Endothelial cell (in vitro differentiated cells): ENCODE measurements around the gene PAK2. TPM values are rescaled to one million over a fixed set of nuclear protein-coding genes. Genes with fewer than 3 reads are reported as not detected.
A peak's percentile ranks its signal among the peaks of the same experiment; 100 is the strongest.

Experiments
- DNase-seq: peaks from one replicate; pipeline ENCODE4 v3.0.0; 2021; ENCODE audit warnings: low spot score
- H3K27ac Mint-ChIP-seq: one replicate; pipeline ENCODE4 v1.8.0; 2021; ENCODE audit warnings: mixed read lengths, inconsistent platforms; ENCODE audit not compliant: unreplicated experiment
- H3K27me3 Mint-ChIP-seq: one replicate; pipeline ENCODE4 v1.8.0; 2021; ENCODE audit warnings: mild to moderate bottlenecking, moderate library complexity, mixed read lengths, inconsistent platforms; ENCODE audit not compliant: unreplicated experiment
- H3K36me3 Mint-ChIP-seq: one replicate; pipeline ENCODE4 v1.8.0; 2021; ENCODE audit warnings: mild to moderate bottlenecking, low read depth, mixed read lengths, inconsistent platforms; ENCODE audit not compliant: unreplicated experiment
- H3K4me1 Mint-ChIP-seq: one replicate; pipeline ENCODE4 v1.8.0; 2021; ENCODE audit warnings: mild to moderate bottlenecking, mixed read lengths, inconsistent platforms; ENCODE audit not compliant: unreplicated experiment
- H3K4me3 Mint-ChIP-seq: one replicate; pipeline ENCODE4 v1.8.0; 2021; ENCODE audit warnings: mild to moderate bottlenecking, mixed read lengths, inconsistent platforms; ENCODE audit not compliant: unreplicated experiment
- H3K9me3 Mint-ChIP-seq: one replicate; pipeline ENCODE4 v1.8.0; 2021; ENCODE audit warnings: mixed read lengths, inconsistent platforms; ENCODE audit not compliant: unreplicated experiment
- total RNA-seq: library from RNA; stranded (reverse); fragmentation: NEBNext Ultra II Directional; extraction: Animal tissue kit (Norgen Biotek cat#: 25700); gene quantifications from one replicate; pipeline ENCODE4 v1.2.1, GENCODE V29; 2021; ENCODE audit not compliant: unreplicated experiment
- TF ChIP-seq, protein P1 (sequence below): fragments of 200-600 bp; sonication (generic); IDR thresholded peaks from one replicate; pipeline ENCODE4 v1.5.0; 2021; ENCODE audit warnings: antibody characterized with exemption; ENCODE audit not compliant: unreplicated experiment

The PAK2 gene
- total RNA-seq, 1 donor from 2014 or later, result 116 TPM

DNA sequence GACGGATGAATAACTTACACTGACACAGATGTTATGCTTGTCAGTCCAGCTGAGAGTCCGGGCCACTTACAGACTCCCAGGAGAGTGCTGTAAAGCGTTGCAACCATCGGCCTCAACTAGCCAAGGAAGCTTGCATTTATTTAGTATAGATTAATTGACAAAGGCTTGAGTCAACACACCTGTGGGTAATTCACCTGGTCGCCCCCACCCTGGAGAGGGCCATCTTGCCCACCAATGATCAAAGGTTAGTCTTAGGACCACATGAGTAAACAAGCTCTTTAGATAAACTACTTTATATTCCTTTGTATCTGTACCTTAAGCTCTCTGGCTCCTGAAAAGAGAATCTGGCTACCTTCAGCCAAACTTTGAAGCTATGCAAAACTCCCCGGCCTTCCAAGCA is 51.0 kb downstream of the PAK2 start:
- H3K9me3 Mint-ChIP-seq, result no peaks in the 10 kb centered on the region
- H3K4me1 Mint-ChIP-seq, result peaks cover 31% of the 10 kb centered on the region
- H3K27ac Mint-ChIP-seq, result peak overlapping the region; percentile 37

DNA sequence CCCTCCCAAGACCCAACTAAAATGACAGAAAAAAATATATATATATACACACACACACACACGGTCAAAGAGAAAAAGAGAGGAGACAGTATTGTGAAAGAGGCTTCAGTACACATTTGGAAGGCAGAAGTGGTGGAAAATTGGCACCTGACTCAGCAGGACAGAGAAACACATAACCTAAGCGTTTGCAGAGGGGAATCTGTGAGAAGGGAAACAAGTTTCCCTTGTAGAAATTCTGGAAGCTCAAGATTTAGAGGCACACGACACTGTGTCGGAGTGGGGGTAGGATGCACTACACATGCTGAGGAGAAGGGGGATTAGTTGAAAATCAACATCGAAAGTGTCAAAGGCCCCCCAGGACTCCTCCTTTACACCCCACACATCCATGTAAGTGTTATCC is 53.1 kb downstream of the PAK2 start:
- Mint-ChIP-seq H3K36me3 (peaks cover 33% of the 10 kb centered on the region), H3K9me3 (no peaks in the 10 kb centered on the region), H3K27ac (peak overlapping the region; percentile 92), H3K27me3 (peaks cover 3% of the 10 kb centered on the region), H3K4me1 (peaks cover 22% of the 10 kb centered on the region), H3K4me3 (no peak overlapping the region)
- DNase-seq, result no peak
- TF ChIP-seq, protein P1, sequence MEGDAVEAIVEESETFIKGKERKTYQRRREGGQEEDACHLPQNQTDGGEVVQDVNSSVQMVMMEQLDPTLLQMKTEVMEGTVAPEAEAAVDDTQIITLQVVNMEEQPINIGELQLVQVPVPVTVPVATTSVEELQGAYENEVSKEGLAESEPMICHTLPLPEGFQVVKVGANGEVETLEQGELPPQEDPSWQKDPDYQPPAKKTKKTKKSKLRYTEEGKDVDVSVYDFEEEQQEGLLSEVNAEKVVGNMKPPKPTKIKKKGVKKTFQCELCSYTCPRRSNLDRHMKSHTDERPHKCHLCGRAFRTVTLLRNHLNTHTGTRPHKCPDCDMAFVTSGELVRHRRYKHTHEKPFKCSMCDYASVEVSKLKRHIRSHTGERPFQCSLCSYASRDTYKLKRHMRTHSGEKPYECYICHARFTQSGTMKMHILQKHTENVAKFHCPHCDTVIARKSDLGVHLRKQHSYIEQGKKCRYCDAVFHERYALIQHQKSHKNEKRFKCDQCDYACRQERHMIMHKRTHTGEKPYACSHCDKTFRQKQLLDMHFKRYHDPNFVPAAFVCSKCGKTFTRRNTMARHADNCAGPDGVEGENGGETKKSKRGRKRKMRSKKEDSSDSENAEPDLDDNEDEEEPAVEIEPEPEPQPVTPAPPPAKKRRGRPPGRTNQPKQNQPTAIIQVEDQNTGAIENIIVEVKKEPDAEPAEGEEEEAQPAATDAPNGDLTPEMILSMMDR, result no peak

More for the DNA sequence above, 51.0 kb downstream of the PAK2 start:
- TF ChIP-seq, protein P1, result no peak
- peaks cover 7% of the 10 kb centered on the region for H3K27me3 Mint-ChIP-seq
- peaks cover 38% of the 10 kb centered on the region for H3K36me3 Mint-ChIP-seq
- peak overlapping the region; percentile 57 for H3K4me3 Mint-ChIP-seq
- no peak for DNase-seq

DNA sequence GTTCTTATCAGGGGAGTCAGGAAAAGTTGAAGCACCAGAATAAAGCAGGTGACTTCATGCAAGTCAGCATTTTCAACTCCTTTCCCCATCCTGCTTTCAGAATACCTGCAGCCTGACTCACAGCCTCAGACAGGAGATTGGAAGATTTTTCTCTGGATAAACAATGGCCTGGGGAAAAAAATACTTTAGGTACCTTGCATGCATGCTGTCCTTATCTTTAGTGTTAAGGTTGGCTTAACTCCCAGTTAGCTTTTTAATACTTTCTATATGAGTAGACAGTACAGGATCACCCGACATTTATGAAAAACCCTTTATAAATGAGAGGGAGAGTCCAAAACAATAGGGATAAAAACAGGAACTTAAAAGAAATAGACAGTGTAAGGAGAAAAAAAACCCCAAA is 53.6 kb downstream of the PAK2 start:
- H3K36me3 Mint-ChIP-seq, result peaks cover 33% of the 10 kb centered on the region
- no peak overlapping the region for H3K4me3 Mint-ChIP-seq
- peak overlapping the region; percentile 92 for H3K27ac Mint-ChIP-seq

GRCh38 chr3:196794467-196794866 is 54.8 kb downstream of the PAK2 start:
- no peak overlapping the region for H3K27ac Mint-ChIP-seq
- peaks cover 31% of the 10 kb centered on the region for H3K36me3 Mint-ChIP-seq
- H3K4me1 Mint-ChIP-seq, result peaks cover 18% of the 10 kb centered on the region
- H3K9me3 Mint-ChIP-seq, result no peaks in the 10 kb centered on the region
- H3K27me3 Mint-ChIP-seq, result no peaks in the 10 kb centered on the region
- H3K4me3 Mint-ChIP-seq, result no peak overlapping the region
- no peak for DNase-seq
- TF ChIP-seq, protein P1, result no peak

More for the DNA sequence above, 53.6 kb downstream of the PAK2 start:
- Mint-ChIP-seq H3K27me3 (no peaks in the 10 kb centered on the region), H3K9me3 (no peaks in the 10 kb centered on the region), H3K4me1 (peaks cover 19% of the 10 kb centered on the region)
- TF ChIP-seq, protein P1, result no peak
- no peak for DNase-seq

DNA sequence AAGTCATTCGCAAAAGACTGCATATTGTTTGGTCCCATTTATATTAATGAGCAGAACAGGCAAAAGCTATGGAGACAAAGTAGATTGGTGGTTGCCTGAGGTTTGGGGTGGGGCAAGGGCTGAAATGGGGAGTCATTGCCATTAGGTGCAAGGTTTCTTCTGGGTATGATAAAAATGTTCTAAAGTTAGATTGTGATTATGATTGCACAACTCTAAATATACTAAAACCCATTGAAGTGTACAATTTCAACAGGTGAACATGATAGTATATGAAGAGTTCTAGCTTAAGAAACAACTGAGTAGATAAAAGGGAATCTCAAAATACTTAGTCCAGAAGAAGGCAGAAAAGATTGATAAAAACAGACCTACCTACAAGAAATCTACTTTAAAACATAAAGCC is 56.7 kb downstream of the PAK2 start:
- DNase-seq, result no peak
- Mint-ChIP-seq H3K27me3 (no peaks in the 10 kb centered on the region), H3K4me1 (peaks cover 20% of the 10 kb centered on the region), H3K4me3 (no peak overlapping the region), H3K36me3 (peaks cover 28% of the 10 kb centered on the region), H3K9me3 (no peaks in the 10 kb centered on the region), H3K27ac (no peak overlapping the region)
- TF ChIP-seq, protein P1, result no peak
